CD4-positive, alpha-beta memory T cell (primary cell): ENCODE results near the gene GORASP1. TPM values are rescaled to one million over a fixed set of nuclear protein-coding genes. Genes with fewer than 3 reads are reported as not detected.

Source experiments
- CTCF ChIA-PET: fragments of 350-600 bp; sonication (Branson Sonifier 250); formaldehyde crosslinking; loops from one replicate; lab custom pipeline; 2021; ENCODE audit warnings: inconsistent platforms; ENCODE audit not compliant: partially characterized antibody; lab: Charles Lee
- POLR2A ChIA-PET: fragments of 350-600 bp; sonication (Branson Sonifier 250); formaldehyde crosslinking; loops from one replicate; lab custom pipeline; 2021; ENCODE audit not compliant: partially characterized antibody; lab: Charles Lee
- DNase-seq, 5 donors: peaks; one replicate each; pipeline versions ENCODE4 v3.0.0 to v3.0.0-alpha.2; 2020 to 2022; ENCODE audit warnings: mixed read lengths in 1 of 5
- H3K27ac ChIP-seq: one replicate; pipeline ENCODE4 v1.7.0; 2013; ENCODE audit warnings: low read depth, low read length
- H3K27me3 ChIP-seq: 2 replicates; pipeline ENCODE4 v1.7.0; 2013; ENCODE audit warnings: mild to moderate bottlenecking, low read length, moderate library complexity; ENCODE audit not compliant: insufficient read depth
- H3K36me3 ChIP-seq: 2 replicates; pipeline ENCODE4 v1.7.0; 2013; ENCODE audit warnings: mild to moderate bottlenecking, low read length, moderate library complexity; ENCODE audit not compliant: insufficient read depth
- H3K4me1 ChIP-seq: 2 replicates; pipeline ENCODE4 v1.7.0; 2013; ENCODE audit warnings: mild to moderate bottlenecking, low read length, moderate library complexity; ENCODE audit not compliant: insufficient read depth
- H3K4me3 ChIP-seq, 2 donors: one replicate each; pipeline ENCODE4 v1.7.0; 2013; ENCODE audit warnings: low read length in 2 of 2, mild to moderate bottlenecking in 1 of 2
- H3K9me3 ChIP-seq, 2 donors: one replicate each; pipeline ENCODE4 v1.7.0; 2013; ENCODE audit warnings: low read length in 2 of 2, control low read depth in 1 of 2; ENCODE audit not compliant: control insufficient read depth in 1 of 2
- H3K27ac Mint-ChIP-seq, 7 donors: one replicate each; pipeline ENCODE4 v1.8.0; 2020 to 2021; ENCODE audit warnings: mixed read lengths in 7 of 7, mild to moderate bottlenecking in 6 of 7, inconsistent platforms in 3 of 7, moderate library complexity in 3 of 7
- H3K27me3 Mint-ChIP-seq, 2 donors: one replicate each; pipeline ENCODE4 v1.8.0; 2020 to 2021; ENCODE audit warnings: mixed read lengths in 2 of 2
- H3K36me3 Mint-ChIP-seq, 2 donors: one replicate each; pipeline ENCODE4 v1.8.0; 2020 to 2021; ENCODE audit warnings: mixed read lengths in 2 of 2, inconsistent platforms in 1 of 2, mild to moderate bottlenecking in 1 of 2
- H3K4me1 Mint-ChIP-seq, 4 donors: one replicate each; pipeline ENCODE4 v1.8.0; 2020 to 2021; ENCODE audit warnings: mixed read lengths in 4 of 4, mild to moderate bottlenecking in 1 of 4
- H3K4me3 Mint-ChIP-seq, 8 donors: one replicate each; pipeline ENCODE4 v1.8.0; 2020 to 2021; ENCODE audit warnings: mixed read lengths in 8 of 8, mild to moderate bottlenecking in 7 of 8, moderate library complexity in 6 of 8, inconsistent platforms in 3 of 8
- H3K9me3 Mint-ChIP-seq, 8 donors: one replicate each; pipeline ENCODE4 v1.8.0; 2020 to 2021; ENCODE audit warnings: mixed read lengths in 8 of 8, mild to moderate bottlenecking in 5 of 8, inconsistent platforms in 3 of 8, moderate library complexity in 1 of 8
- intact Hi-C: fragments of 100-400 bp; cut with micrococcal nuclease; formaldehyde crosslinking; loops from one replicate; pipeline ENCODE4 v1.15.1; 2023
- polyA plus RNA-seq, 2 donors: library from polyadenylated mRNA; unstranded; fragments of 300-500 nt; fragmentation: Illumina TruSeq; gene quantifications; one replicate each; pipeline ENCODE4 v1.2.3, GENCODE V29; 2021
- total RNA-seq, 2 experiments: library from RNA; stranded (reverse); gene quantifications; one replicate each; pipeline ENCODE4 v1.2.3, GENCODE V29; 2021

Gene GORASP1
- total and polyA plus RNA-seq, 4 experiments from 2014 or later: 21.5 to 58.4 (median 39.6) TPM

DNA sequence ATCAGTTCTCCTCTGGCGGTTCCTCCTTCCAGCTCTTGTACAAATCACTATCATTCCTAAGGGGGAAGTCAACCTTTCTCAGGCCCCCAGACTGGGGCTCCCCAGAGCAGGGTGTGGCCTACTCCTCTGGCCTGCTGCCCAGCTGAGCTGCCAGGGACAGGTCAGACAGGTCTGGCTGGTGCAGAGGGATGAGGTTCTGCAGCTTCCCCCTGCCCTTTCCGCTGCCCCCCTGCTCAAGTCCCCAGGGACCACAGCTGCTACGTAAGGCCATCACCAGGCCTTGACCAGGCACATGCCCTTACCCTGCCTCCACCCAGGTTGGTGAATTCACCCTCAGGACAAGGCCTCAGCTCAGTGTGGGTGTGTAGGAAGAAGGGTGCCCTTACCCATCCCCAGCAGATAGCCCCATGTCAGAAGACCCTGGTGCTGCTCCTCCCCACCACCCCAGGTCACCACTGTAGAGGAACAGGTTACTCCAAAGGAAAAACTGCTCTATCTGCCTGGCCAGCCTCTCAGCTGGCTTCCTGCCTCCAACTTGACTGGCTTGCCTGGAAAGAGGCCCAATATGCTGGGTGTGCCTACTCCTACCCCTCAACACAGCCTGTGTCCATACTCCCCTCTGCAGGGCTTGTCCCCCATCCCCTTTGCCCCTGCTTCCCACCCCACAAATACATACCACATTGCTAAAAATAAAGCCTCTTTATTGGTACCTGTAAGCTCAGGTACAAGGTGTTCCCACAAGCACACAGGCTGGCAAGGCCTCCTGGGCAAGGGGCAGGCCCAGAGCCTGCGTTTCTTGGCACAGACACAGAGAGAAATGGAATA, 34.0 kb upstream of the GORASP1 start:
- Histone ChIP-seq H3K27ac (no peak overlapping the region), H3K27me3 (no peaks in the 10 kb centered on the region), H3K36me3 (peaks cover 47% of the 10 kb centered on the region), H3K9me3 (no peaks in the 10 kb centered on the region), H3K4me3 (no peak overlapping the region), H3K4me1 (peaks cover 9% of the 10 kb centered on the region)
- Mint-ChIP-seq H3K4me1 (peaks cover 5 to 61% (median 19%) of the 10 kb centered on the region in 4 donors), H3K9me3 (peaks cover 0 to 10% (median 0%) of the 10 kb centered on the region in 8 donors), H3K36me3 (peaks cover 35 to 69% of the 10 kb centered on the region in 2 donors), H3K4me3 (peak overlapping the region in 4 of 8 donors; percentile 12 to 39 (median 25)), H3K27ac (peak overlapping the region in 6 of 7 donors; percentile 68 to 97 (median 84)), H3K27me3 (no peaks in the 10 kb centered on the region)
- intact Hi-C loops: no loop called here
- no peak for DNase-seq
- ChIA-PET CTCF (interaction anchor here (0.8 to 1.5 kb wide), 3 partner anchors 15 to 149 kb away, joined by 3 to 7 read pairs (median 4); no protein-coding TSS in a partner anchor), POLR2A (no interaction called here)

DNA sequence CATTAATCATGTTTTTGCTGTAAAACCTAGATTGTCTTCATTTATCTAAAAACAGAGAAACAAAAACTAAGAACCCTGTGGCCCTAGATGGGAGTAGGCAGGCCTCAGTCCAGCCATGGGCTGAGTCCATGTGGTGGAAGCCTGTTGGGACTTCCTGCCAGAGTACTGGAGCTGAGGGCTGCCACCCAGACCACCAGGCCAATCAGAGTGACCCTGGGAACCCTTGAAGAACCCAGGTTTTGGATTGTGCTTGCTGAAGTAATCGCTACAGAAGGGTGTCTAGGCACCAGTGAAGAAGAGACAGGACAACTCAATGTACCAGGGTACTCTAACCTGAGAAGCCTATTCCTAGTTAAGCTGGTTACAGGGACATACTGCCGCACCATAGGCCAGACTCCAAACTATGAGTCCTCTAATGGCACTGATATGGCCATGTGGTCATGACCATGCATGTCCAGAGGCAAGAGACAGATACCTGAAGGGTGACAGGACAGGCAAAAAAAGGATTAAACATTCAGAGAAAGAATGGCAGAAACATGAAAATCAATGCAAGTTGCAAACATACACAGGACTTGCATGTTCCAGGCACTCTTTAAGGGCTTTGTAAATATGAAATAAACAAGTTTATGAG, 33.0 kb upstream of the GORASP1 start:
- Mint-ChIP-seq H3K4me1 (peaks cover 2 to 55% (median 13%) of the 10 kb centered on the region in 4 donors), H3K27ac (peak overlapping the region in 6 of 7 donors; percentile 54 to 97 (median 83)), H3K9me3 (peaks cover 0 to 10% (median 0%) of the 10 kb centered on the region in 8 donors), H3K27me3 (no peaks in the 10 kb centered on the region), H3K4me3 (peak overlapping the region in 1 of 8 donors; percentile 29), H3K36me3 (peaks cover 26 to 59% of the 10 kb centered on the region in 2 donors)
- H3K27me3 ChIP-seq: no peaks in the 10 kb centered on the region
- H3K4me1 ChIP-seq: peaks cover 3% of the 10 kb centered on the region
- peaks cover 39% of the 10 kb centered on the region for H3K36me3 ChIP-seq
- no peak overlapping the region for H3K27ac ChIP-seq
- ChIA-PET POLR2A (no interaction called here), CTCF (interaction anchor here (0.8 to 1.1 kb wide), 2 partner anchors 14 to 150 kb away, joined by 3 to 4 read pairs; no protein-coding TSS in a partner anchor)
- DNase-seq: no peak
- H3K4me3 ChIP-seq: no peak overlapping the region
- no peaks in the 10 kb centered on the region for H3K9me3 ChIP-seq
- intact Hi-C loops: no loop called here

DNA sequence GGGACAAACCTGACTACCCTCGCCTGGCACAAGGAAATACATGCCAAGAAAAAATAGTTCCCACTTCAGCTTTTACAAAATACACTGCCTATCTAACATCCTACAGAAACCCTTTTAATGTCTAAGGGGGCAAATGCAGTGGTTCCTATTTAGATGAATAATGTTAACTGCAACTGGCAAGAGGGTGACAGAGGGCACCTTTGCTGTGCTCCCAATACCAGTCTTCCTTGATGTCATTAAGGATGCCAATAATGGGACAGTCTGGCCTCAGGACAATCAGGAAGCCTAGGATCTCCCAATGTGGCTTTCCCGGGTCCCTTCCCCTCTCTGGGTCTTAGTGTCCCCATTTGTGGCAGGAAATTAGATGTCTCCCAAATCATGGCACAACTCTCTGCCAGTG, 32.0 kb upstream of the GORASP1 start:
- Histone ChIP-seq H3K27me3 (no peaks in the 10 kb centered on the region), H3K4me1 (peaks cover 3% of the 10 kb centered on the region), H3K36me3 (peaks cover 29% of the 10 kb centered on the region), H3K27ac (no peak overlapping the region), H3K4me3 (no peak overlapping the region), H3K9me3 (no peaks in the 10 kb centered on the region)
- H3K36me3 Mint-ChIP-seq: peaks cover 22 to 49% of the 10 kb centered on the region in 2 donors
- H3K4me3 Mint-ChIP-seq: no peak overlapping the region
- ChIA-PET CTCF (no interaction called here), POLR2A (no interaction called here)
- no peak for DNase-seq
- peak overlapping the region in 5 of 7 donors; percentile 29 to 97 (median 46) for H3K27ac Mint-ChIP-seq
- peaks cover 0 to 8% (median 0%) of the 10 kb centered on the region in 8 donors for H3K9me3 Mint-ChIP-seq
- H3K27me3 Mint-ChIP-seq: no peaks in the 10 kb centered on the region
- intact Hi-C loops: no loop called here
- H3K4me1 Mint-ChIP-seq: peaks cover 2 to 51% (median 10%) of the 10 kb centered on the region in 4 donors

DNA sequence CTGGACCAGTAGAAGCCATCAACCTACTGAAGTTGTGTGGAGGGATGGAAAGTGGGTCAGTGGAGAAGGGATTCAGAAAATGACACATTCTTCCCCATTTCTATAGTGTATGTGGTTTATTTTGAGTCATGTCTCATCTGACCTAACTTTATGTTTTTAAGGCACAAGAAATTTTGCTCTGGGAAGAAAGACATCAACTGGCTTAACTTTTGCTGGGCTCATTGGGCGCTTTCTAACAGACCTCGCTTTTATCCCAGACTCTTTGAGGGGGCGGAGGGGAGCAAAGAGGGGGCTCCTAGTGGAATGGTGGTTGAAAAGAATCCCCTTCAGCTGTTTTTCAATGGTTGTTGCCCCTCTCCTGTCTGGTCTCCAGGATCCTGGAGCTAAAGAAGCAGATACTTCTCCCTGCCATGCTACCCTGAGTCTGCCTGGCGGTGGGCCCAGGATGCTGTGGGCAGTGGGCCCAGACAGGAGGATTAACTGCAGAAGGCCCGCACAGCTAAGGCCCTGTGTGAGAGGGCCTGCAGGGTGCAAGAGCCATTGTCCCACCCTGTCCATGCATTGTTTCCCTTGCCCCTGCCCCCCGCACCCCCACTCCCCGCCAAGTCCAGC, 31.5 kb upstream of the GORASP1 start:
- no peaks in the 10 kb centered on the region for H3K27me3 Mint-ChIP-seq
- peaks cover 2 to 47% (median 10%) of the 10 kb centered on the region in 4 donors for H3K4me1 Mint-ChIP-seq
- intact Hi-C loops: no loop called here
- H3K27me3 ChIP-seq: no peaks in the 10 kb centered on the region
- H3K4me1 ChIP-seq: peaks cover 3% of the 10 kb centered on the region
- no peak overlapping the region for H3K27ac ChIP-seq
- no peaks in the 10 kb centered on the region for H3K9me3 ChIP-seq
- H3K27ac Mint-ChIP-seq: peak overlapping the region in 6 of 7 donors; percentile 42 to 97 (median 74)
- peaks cover 23% of the 10 kb centered on the region for H3K36me3 ChIP-seq
- H3K9me3 Mint-ChIP-seq: peaks cover 0 to 7% (median 0%) of the 10 kb centered on the region in 8 donors
- H3K4me3 Mint-ChIP-seq: no peak overlapping the region
- POLR2A ChIA-PET: interaction anchor here (1.6 kb wide), 1 partner anchor 31 kb away, joined by 5 read pairs; the partner anchor contains the start of genes GORASP1 and TTC21A
- CTCF ChIA-PET: no interaction called here
- peaks cover 17 to 44% of the 10 kb centered on the region in 2 donors for H3K36me3 Mint-ChIP-seq
- DNase-seq: no peak
- no peak overlapping the region for H3K4me3 ChIP-seq

DNA sequence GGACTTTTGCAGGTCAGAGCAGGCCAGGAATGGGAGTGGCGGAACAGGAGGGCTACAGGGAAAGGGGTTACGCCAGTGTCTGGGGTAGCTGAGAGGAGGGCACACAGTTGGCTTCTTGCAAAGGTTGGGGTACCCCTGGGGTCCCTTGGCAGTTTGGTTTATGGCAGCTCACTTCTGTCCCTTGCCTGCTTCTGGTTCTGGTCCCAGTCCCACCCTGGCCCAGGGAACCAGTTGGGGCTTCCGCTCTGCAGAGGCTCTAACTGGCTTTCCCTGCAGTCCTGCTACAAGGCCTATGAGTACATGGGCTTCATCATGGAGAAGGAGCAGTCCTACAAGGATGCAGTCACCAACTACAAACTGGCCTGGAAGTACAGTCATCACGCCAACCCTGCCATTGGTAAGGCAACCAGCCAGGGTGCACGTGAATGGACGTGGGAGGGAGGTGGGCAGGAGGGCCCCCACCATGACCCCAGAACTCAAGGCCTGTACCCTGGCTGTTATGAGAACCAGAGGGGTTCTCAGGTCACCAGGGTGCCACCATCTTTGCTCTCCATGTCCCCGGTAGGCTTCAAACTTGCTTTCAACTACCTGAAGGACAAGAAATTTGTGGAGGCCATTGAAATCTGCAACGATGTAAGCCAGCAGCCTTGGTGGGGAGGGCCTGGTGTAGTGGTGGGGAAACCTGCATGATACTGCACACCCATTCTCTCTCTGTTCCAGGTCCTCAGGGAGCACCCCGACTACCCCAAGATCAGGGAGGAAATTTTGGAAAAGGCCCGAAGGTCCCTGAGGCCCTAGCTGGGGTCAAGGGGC, 30.8 kb upstream of the GORASP1 start:
- Histone ChIP-seq H3K4me3 (no peak overlapping the region), H3K27me3 (no peaks in the 10 kb centered on the region), H3K4me1 (peaks cover 3% of the 10 kb centered on the region), H3K27ac (no peak overlapping the region), H3K9me3 (no peaks in the 10 kb centered on the region), H3K36me3 (peaks cover 16% of the 10 kb centered on the region)
- Mint-ChIP-seq H3K4me3 (peak overlapping the region in 1 of 8 donors; percentile 7), H3K27ac (peak overlapping the region in 6 of 7 donors; percentile 29 to 97 (median 68)), H3K27me3 (no peaks in the 10 kb centered on the region), H3K36me3 (peaks cover 13 to 37% of the 10 kb centered on the region in 2 donors), H3K9me3 (peaks cover 0 to 7% (median 0%) of the 10 kb centered on the region in 8 donors), H3K4me1 (peaks cover 2 to 43% (median 10%) of the 10 kb centered on the region in 4 donors)
- DNase-seq: peak in 1 of 5 donors; percentile 50
- CTCF ChIA-PET: interaction anchor here (0.6 to 2.9 kb wide), 3 partner anchors 10 to 153 kb away, joined by 3 to 10 read pairs (median 3); no protein-coding TSS in a partner anchor
- intact Hi-C loops: no loop called here
- POLR2A ChIA-PET: interaction anchor here (1.6 kb wide), 1 partner anchor 30 kb away, joined by 5 read pairs; the partner anchor contains the start of genes GORASP1 and TTC21A

DNA sequence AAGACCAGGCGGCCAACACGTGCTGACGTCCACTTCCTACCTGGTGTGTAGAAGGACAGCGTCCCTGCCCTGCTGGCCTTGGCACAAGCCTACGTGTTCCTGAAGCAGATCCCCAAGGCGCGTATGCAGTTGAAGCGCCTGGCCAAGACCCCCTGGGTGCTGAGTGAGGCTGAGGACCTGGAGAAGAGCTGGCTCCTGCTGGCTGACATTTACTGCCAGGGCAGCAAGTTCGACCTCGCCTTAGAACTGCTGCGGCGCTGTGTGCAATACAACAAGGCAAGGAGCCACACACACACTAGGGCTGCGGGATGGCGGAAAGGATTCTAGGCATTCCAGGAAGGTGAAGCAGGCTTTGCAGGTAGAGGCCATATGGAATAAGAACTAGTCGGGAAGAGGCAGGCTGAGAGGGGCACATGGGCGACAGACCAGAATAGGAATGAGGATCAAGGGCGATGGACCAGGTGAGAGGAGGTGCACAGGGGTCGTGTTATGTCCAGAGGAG, 30.1 kb upstream of the GORASP1 start:
- Histone ChIP-seq H3K4me1 (peaks cover 3% of the 10 kb centered on the region), H3K9me3 (no peaks in the 10 kb centered on the region), H3K27me3 (no peaks in the 10 kb centered on the region), H3K36me3 (peaks cover 9% of the 10 kb centered on the region), H3K27ac (no peak overlapping the region), H3K4me3 (no peak overlapping the region)
- intact Hi-C loops: no loop called here
- H3K9me3 Mint-ChIP-seq: peaks cover 0 to 7% (median 0%) of the 10 kb centered on the region in 8 donors
- H3K4me1 Mint-ChIP-seq: peaks cover under 1 to 36% (median 7%) of the 10 kb centered on the region in 4 donors
- H3K27me3 Mint-ChIP-seq: no peaks in the 10 kb centered on the region
- peaks cover 7 to 31% of the 10 kb centered on the region in 2 donors for H3K36me3 Mint-ChIP-seq
- POLR2A ChIA-PET: interaction anchor here (1.2 to 1.6 kb wide), 2 partner anchors 30 to 32 kb away, joined by 3 to 5 read pairs; partner anchors contain the start of genes GORASP1 and TTC21A
- H3K4me3 Mint-ChIP-seq: peak overlapping the region in 1 of 8 donors; percentile 7
- CTCF ChIA-PET: interaction anchor here (1.4 to 2.9 kb wide), 2 partner anchors 10 to 151 kb away, joined by 3 to 10 read pairs; no protein-coding TSS in a partner anchor
- H3K27ac Mint-ChIP-seq: peak overlapping the region in 5 of 7 donors; percentile 34 to 97 (median 60)
- no peak for DNase-seq
